ENCODE measurements around the gene DGCR6L.
"Not testable (repeated sequence)": the region's sequence is repeated elsewhere in the genome, so short reads cannot be mapped to it uniquely, and the experiment has no call there.

The DGCR6L gene

GRCh38 chr22:20307448-20308447 lies 12.1 kb downstream of the DGCR6L start:
- not testable (repeated sequence) for DNase-seq; H3K4me1 Mint-ChIP-seq; H3K4me3 Mint-ChIP-seq; H3K9me3 Mint-ChIP-seq; H3K27me3 Mint-ChIP-seq (ENCODE audit: low read depth, poor library complexity); H3K27ac Mint-ChIP-seq; H3K36me3 Mint-ChIP-seq (ENCODE audit: low read depth)

GRCh38 chr22:20306646-20307447 lies 13.0 kb downstream of the DGCR6L start:
- not testable (repeated sequence) for DNase-seq; H3K4me3 Mint-ChIP-seq; H3K36me3 Mint-ChIP-seq (ENCODE audit: low read depth); H3K4me1 Mint-ChIP-seq; H3K27ac Mint-ChIP-seq; H3K9me3 Mint-ChIP-seq
- H3K27me3 Mint-ChIP-seq (ENCODE audit: low read depth, poor library complexity) = peaks cover 11% of the 10 kb centered on the region

- peak; percentile 3 for DNase-seq
- no peak for TF ChIP-seq CTCF (IDR thresholded peaks at IDR 0.05)
- Mint-ChIP-seq H3K9me3 (no peaks in the 10 kb centered on the region), H3K27ac (no peak overlapping the region), H3K27me3 (ENCODE audit: low read depth, poor library complexity) (peaks cover 19% of the 10 kb centered on the region), H3K4me3 (no peak overlapping the region), H3K36me3 (ENCODE audit: low read depth) (no peaks in the 10 kb centered on the region), H3K4me1 (peaks cover 5% of the 10 kb centered on the region)
Observed at GRCh38 chr22:20305894-20306645, 13.8 kb downstream of the DGCR6L start.

- H3K27ac Mint-ChIP-seq, H3K9me3 Mint-ChIP-seq: not testable (repeated sequence)
- H3K27me3 Mint-ChIP-seq (ENCODE audit: low read depth, poor library complexity) = peaks cover 26% of the 10 kb centered on the region
Observed at GRCh38 chr22:20305230-20305893, 14.5 kb downstream of the DGCR6L start.

GRCh38 chr22:20304646-20305045 lies 15.2 kb downstream of the DGCR6L start:
- H3K9me3 Mint-ChIP-seq = no peaks in the 10 kb centered on the region
- H3K36me3 Mint-ChIP-seq (ENCODE audit: low read depth) = no peaks in the 10 kb centered on the region
- no peak for DNase-seq

More at GRCh38 chr22:20305230-20305893, 14.5 kb downstream of the DGCR6L start:
- DNase-seq; H3K36me3 Mint-ChIP-seq (ENCODE audit: low read depth); H3K4me3 Mint-ChIP-seq; H3K4me1 Mint-ChIP-seq: not testable (repeated sequence)

GRCh38 chr22:20303229-20303534 lies 16.7 kb downstream of the DGCR6L start:
- not testable (repeated sequence) for H3K4me1 Mint-ChIP-seq, H3K27ac Mint-ChIP-seq, H3K9me3 Mint-ChIP-seq

More at GRCh38 chr22:20304646-20305045, 15.2 kb downstream of the DGCR6L start:
- no peak for TF ChIP-seq CTCF (IDR thresholded peaks at IDR 0.05)
- Mint-ChIP-seq H3K27me3 (ENCODE audit: low read depth, poor library complexity) (peaks cover 31% of the 10 kb centered on the region), H3K4me3 (no peak overlapping the region), H3K4me1 (peaks cover 5% of the 10 kb centered on the region), H3K27ac (no peak overlapping the region)

GRCh38 chr22:20302438-20303228 lies 17.2 kb downstream of the DGCR6L start:
- Mint-ChIP-seq H3K4me1 (peaks cover 9% of the 10 kb centered on the region), H3K9me3 (no peaks in the 10 kb centered on the region), H3K36me3 (ENCODE audit: low read depth) (no peaks in the 10 kb centered on the region), H3K27ac (no peak overlapping the region), H3K4me3 (no peak overlapping the region), H3K27me3 (ENCODE audit: low read depth, poor library complexity) (peaks cover 50% of the 10 kb centered on the region)
- TF ChIP-seq CTCF (IDR thresholded peaks at IDR 0.05) = no peak
- DNase-seq = no peak

More at GRCh38 chr22:20303229-20303534, 16.7 kb downstream of the DGCR6L start:
- H3K36me3 Mint-ChIP-seq (ENCODE audit: low read depth); H3K4me3 Mint-ChIP-seq; DNase-seq: not testable (repeated sequence)
- H3K27me3 Mint-ChIP-seq (ENCODE audit: low read depth, poor library complexity) = peaks cover 44% of the 10 kb centered on the region

Data from nephron progenitor cell (in vitro differentiated cells).